Activated CD8-positive, alpha-beta T cell treated with anti-CD3 and anti-CD28 coated beads, Interleukin-2, amount 10 ng/mL, durations not matched to agents 7 days and 5 days (primary cell): ENCODE data around the gene AKAP13. TPM values are rescaled to one million over a fixed set of nuclear protein-coding genes. Genes with fewer than 3 reads are reported as not detected.

Experiments used
- ATAC-seq: fragments of 150-1000 bp; cut with Tn5 transposase; one replicate; pipeline ENCODE4 v1.10.0; 2021; ENCODE audit warnings: moderate library complexity
- CTCF ChIA-PET: fragments of 350-600 bp; sonication (Branson Sonifier 250); formaldehyde crosslinking; loops from one replicate; lab custom pipeline; 2021; ENCODE audit warnings: antibody characterized with exemption; lab: Charles Lee
- POLR2A ChIA-PET: fragments of 350-600 bp; sonication (Branson Sonifier 250); formaldehyde crosslinking; loops from one replicate; lab custom pipeline; 2021; ENCODE audit warnings: antibody characterized with exemption; lab: Charles Lee
- DNase-seq: peaks from one replicate; pipeline ENCODE4 v3.0.0-alpha.2; 2020
- H3K27ac Mint-ChIP-seq: one replicate; pipeline ENCODE4 v1.8.0; 2021; ENCODE audit warnings: mild to moderate bottlenecking, mixed read lengths
- H3K27me3 Mint-ChIP-seq: one replicate; pipeline ENCODE4 v1.8.0; 2021; ENCODE audit warnings: low read depth, mixed read lengths
- H3K36me3 Mint-ChIP-seq: one replicate; pipeline ENCODE4 v1.8.0; 2021; ENCODE audit warnings: low read depth, mixed read lengths
- H3K4me1 Mint-ChIP-seq: one replicate; pipeline ENCODE4 v1.8.0; 2021; ENCODE audit warnings: low read depth, mixed read lengths
- H3K4me3 Mint-ChIP-seq: one replicate; pipeline ENCODE4 v1.8.0; 2021; ENCODE audit warnings: mild to moderate bottlenecking, mixed read lengths
- H3K9me3 Mint-ChIP-seq: one replicate; pipeline ENCODE4 v1.8.0; 2022; ENCODE audit warnings: mixed read lengths; ENCODE audit not compliant: insufficient read depth
- total RNA-seq, 2 experiments: library from RNA; stranded (reverse); gene quantifications; one replicate each; pipeline ENCODE4 v1.2.3, GENCODE V29; 2021

The AKAP13 gene
- total RNA-seq, 2 experiments from 2014 or later, result 112 to 117 TPM

GRCh38 chr15:85742186-85742821 is 361.9 kb downstream of the AKAP13 start:
- ATAC-seq (no peak), DNase-seq (no peak)
- CTCF ChIA-PET, result interaction anchor here (0.7 to 1.4 kb wide), 2 partner anchors 12 to 18 kb away, joined by 3 read pairs; no protein-coding TSS in a partner anchor
- H3K27ac Mint-ChIP-seq, result peak overlapping the region; percentile 39
- no peak overlapping the region for H3K4me3 Mint-ChIP-seq
- no peaks in the 10 kb centered on the region for H3K4me1 Mint-ChIP-seq
- POLR2A ChIA-PET, result interaction anchor here (1.1 kb wide), 1 partner anchor 10 kb away, joined by 3 read pairs; no protein-coding TSS in a partner anchor
- peaks cover 61% of the 10 kb centered on the region for H3K36me3 Mint-ChIP-seq
- H3K9me3 Mint-ChIP-seq, result no peaks in the 10 kb centered on the region
- no peaks in the 10 kb centered on the region for H3K27me3 Mint-ChIP-seq

- no peak overlapping the region for H3K4me3 Mint-ChIP-seq
- H3K27ac Mint-ChIP-seq, result no peak overlapping the region
- CTCF ChIA-PET, result interaction anchor here (1.2 kb wide), 1 partner anchor 14 kb away, joined by 3 read pairs; no protein-coding TSS in a partner anchor
- H3K27me3 Mint-ChIP-seq, result no peaks in the 10 kb centered on the region
- peaks cover 63% of the 10 kb centered on the region for H3K36me3 Mint-ChIP-seq
- ATAC-seq, result no peak
- POLR2A ChIA-PET, result interaction anchor here (0.5 kb wide), 1 partner anchor 976 kb away, joined by 3 read pairs; no protein-coding TSS in a partner anchor
- DNase-seq, result no peak
- H3K4me1 Mint-ChIP-seq, result no peaks in the 10 kb centered on the region
- H3K9me3 Mint-ChIP-seq, result no peaks in the 10 kb centered on the region
Measured at GRCh38 chr15:85743392-85744055, 363.1 kb downstream of the AKAP13 start.

- DNase-seq, result no peak
- ChIA-PET CTCF (interaction anchor here (1.2 kb wide), 1 partner anchor 15 kb away, joined by 3 read pairs; no protein-coding TSS in a partner anchor), POLR2A (no interaction called here)
- Mint-ChIP-seq H3K4me3 (no peak overlapping the region), H3K4me1 (no peaks in the 10 kb centered on the region), H3K9me3 (no peaks in the 10 kb centered on the region), H3K27ac (no peak overlapping the region), H3K27me3 (no peaks in the 10 kb centered on the region), H3K36me3 (peaks cover 58% of the 10 kb centered on the region)
- ATAC-seq, result no peak
Measured at GRCh38 chr15:85744579-85744978, 364.2 kb downstream of the AKAP13 start.

- no peak overlapping the region for H3K27ac Mint-ChIP-seq
- peaks cover 55% of the 10 kb centered on the region for H3K36me3 Mint-ChIP-seq
- POLR2A ChIA-PET, result no interaction called here
- ATAC-seq (peak; percentile 9), DNase-seq (no peak)
- no peaks in the 10 kb centered on the region for H3K9me3 Mint-ChIP-seq
- no peaks in the 10 kb centered on the region for H3K4me1 Mint-ChIP-seq
- no peak overlapping the region for H3K4me3 Mint-ChIP-seq
- CTCF ChIA-PET, result no interaction called here
- H3K27me3 Mint-ChIP-seq, result no peaks in the 10 kb centered on the region
Measured at GRCh38 chr15:85745023-85745422, 364.6 kb downstream of the AKAP13 start.

- ChIA-PET POLR2A (no interaction called here), CTCF (interaction anchor here (1.0 kb wide), 1 partner anchor 16 kb away, joined by 3 read pairs; no protein-coding TSS in a partner anchor)
- Mint-ChIP-seq H3K27ac (no peak overlapping the region), H3K36me3 (peaks cover 48% of the 10 kb centered on the region), H3K4me1 (peaks cover 4% of the 10 kb centered on the region), H3K4me3 (no peak overlapping the region), H3K27me3 (no peaks in the 10 kb centered on the region), H3K9me3 (no peaks in the 10 kb centered on the region)
- DNase-seq, result no peak
- ATAC-seq, result no peak
Measured at GRCh38 chr15:85745525-85746150, 365.2 kb downstream of the AKAP13 start.

- peaks cover 45% of the 10 kb centered on the region for H3K36me3 Mint-ChIP-seq
- CTCF ChIA-PET, result interaction anchor here (1.0 kb wide), 1 partner anchor 17 kb away, joined by 3 read pairs; no protein-coding TSS in a partner anchor
Measured at GRCh38 chr15:85746641-85747040, 366.2 kb downstream of the AKAP13 start.

GRCh38 chr15:85748176-85748575 is 367.8 kb downstream of the AKAP13 start:
- no peak overlapping the region for H3K27ac Mint-ChIP-seq
- CTCF ChIA-PET, result no interaction called here
- ATAC-seq (no peak), DNase-seq (no peak)
- no peak overlapping the region for H3K4me3 Mint-ChIP-seq
- POLR2A ChIA-PET, result no interaction called here
- H3K4me1 Mint-ChIP-seq, result peaks cover 26% of the 10 kb centered on the region
- H3K9me3 Mint-ChIP-seq, result no peaks in the 10 kb centered on the region
- H3K27me3 Mint-ChIP-seq, result no peaks in the 10 kb centered on the region
- peaks cover 41% of the 10 kb centered on the region for H3K36me3 Mint-ChIP-seq

More at GRCh38 chr15:85746641-85747040, 366.2 kb downstream of the AKAP13 start:
- H3K4me1 Mint-ChIP-seq, result peaks cover 14% of the 10 kb centered on the region
- H3K9me3 Mint-ChIP-seq, result no peaks in the 10 kb centered on the region
- ATAC-seq (no peak), DNase-seq (no peak)
- POLR2A ChIA-PET, result no interaction called here
- no peaks in the 10 kb centered on the region for H3K27me3 Mint-ChIP-seq
- H3K4me3 Mint-ChIP-seq, result no peak overlapping the region
- H3K27ac Mint-ChIP-seq, result no peak overlapping the region

- CTCF ChIA-PET, result no interaction called here
- POLR2A ChIA-PET, result no interaction called here
- no peak for DNase-seq
- no peak overlapping the region for H3K27ac Mint-ChIP-seq
- no peak overlapping the region for H3K4me3 Mint-ChIP-seq
- no peaks in the 10 kb centered on the region for H3K9me3 Mint-ChIP-seq
- ATAC-seq, result no peak
- peaks cover 37% of the 10 kb centered on the region for H3K36me3 Mint-ChIP-seq
- H3K27me3 Mint-ChIP-seq, result no peaks in the 10 kb centered on the region
- peaks cover 29% of the 10 kb centered on the region for H3K4me1 Mint-ChIP-seq
Measured at GRCh38 chr15:85748729-85749128, 368.3 kb downstream of the AKAP13 start.

- Mint-ChIP-seq H3K4me1 (peaks cover 29% of the 10 kb centered on the region), H3K36me3 (peaks cover 30% of the 10 kb centered on the region), H3K9me3 (no peaks in the 10 kb centered on the region), H3K27me3 (no peaks in the 10 kb centered on the region), H3K27ac (no peak overlapping the region), H3K4me3 (no peak overlapping the region)
- ATAC-seq (no peak), DNase-seq (no peak)
- ChIA-PET CTCF (interaction anchor here (1.6 kb wide), 1 partner anchor 10 kb away, joined by 4 read pairs; no protein-coding TSS in a partner anchor), POLR2A (interaction anchor here (1.2 kb wide), 1 partner anchor 15 kb away, joined by 4 read pairs; no protein-coding TSS in a partner anchor)
Measured at GRCh38 chr15:85749261-85750151, 369.1 kb downstream of the AKAP13 start.

GRCh38 chr15:85750319-85751290 is 370.2 kb downstream of the AKAP13 start:
- CTCF ChIA-PET, result interaction anchor here (1.6 kb wide), 1 partner anchor 11 kb away, joined by 4 read pairs; no protein-coding TSS in a partner anchor
- POLR2A ChIA-PET, result interaction anchor here (1.2 kb wide), 1 partner anchor 16 kb away, joined by 4 read pairs; no protein-coding TSS in a partner anchor
- DNase-seq, result no peak
- Mint-ChIP-seq H3K27ac (peak overlapping the region; percentile 64), H3K36me3 (peaks cover 19% of the 10 kb centered on the region), H3K4me3 (no peak overlapping the region), H3K9me3 (no peaks in the 10 kb centered on the region), H3K27me3 (no peaks in the 10 kb centered on the region), H3K4me1 (peaks cover 29% of the 10 kb centered on the region)
- no peak for ATAC-seq
